ENCODE data around the gene DNAI4. TPM values are rescaled to one million over a fixed set of nuclear protein-coding genes. Genes with fewer than 3 reads are reported as not detected.

The DNAI4 gene
- total RNA-seq, 1 experiment from 2014 or later: 3.9 TPM

DNA sequence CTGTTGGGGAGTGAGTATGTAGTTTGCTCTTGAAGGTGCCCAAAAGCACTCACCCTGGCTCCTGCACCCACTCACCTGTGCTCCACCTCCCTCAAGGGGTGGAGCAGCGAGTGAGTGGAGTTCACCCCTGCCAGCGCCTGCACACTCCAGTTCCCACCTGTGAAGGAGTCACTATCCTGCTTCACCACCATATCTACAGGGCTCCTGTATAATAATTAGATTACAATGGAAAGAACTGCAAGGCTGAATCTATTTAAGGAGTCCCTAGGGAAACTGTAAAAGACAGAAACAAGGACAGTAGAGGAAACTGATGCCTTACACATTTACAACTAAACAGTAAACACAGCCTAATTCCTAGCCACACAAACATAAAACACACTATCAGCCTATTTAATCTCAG lies 4.1 kb downstream of the DNAI4 start:
- H3K27ac ChIP-seq (ENCODE audit: low read depth, low read length): no peak overlapping the region
- no peaks in the 10 kb centered on the region for H3K36me3 ChIP-seq (ENCODE audit: control insufficient read depth in 1 of 2, insufficient read depth in 2 of 2, low read length in 2 of 2)
- no peak overlapping the region for H2AFZ ChIP-seq (ENCODE audit: low read depth, low read length, poor library complexity, severe bottlenecking)
- ATAC-seq (no peak), DNase-seq (ENCODE audit: low read depth, low spot score) (no peak)
- no peaks in the 10 kb centered on the region for H4K20me1 ChIP-seq (ENCODE audit: insufficient read depth)
- H3K4me2 ChIP-seq (ENCODE audit: low read length): no peak overlapping the region
- no peaks in the 10 kb centered on the region for H3K9me3 ChIP-seq (ENCODE audit: control insufficient read depth in 1 of 2, insufficient read depth in 1 of 2, low read depth in 1 of 2, low read length in 2 of 2)
- no peak overlapping the region for H3K4me3 ChIP-seq (replicated peaks in 1 of 2; ENCODE audit: low read depth in 1 of 2, low read length in 2 of 2)
- H3K27me3 ChIP-seq (ENCODE audit: insufficient read depth, low read length): no peaks in the 10 kb centered on the region
- intact Hi-C loops (cut with micrococcal nuclease): no loop called here
- no peaks in the 10 kb centered on the region for H3K9me2 ChIP-seq (ENCODE audit: insufficient read depth)
- peaks cover 23% of the 10 kb centered on the region for H3K79me2 ChIP-seq (ENCODE audit: insufficient read depth, low read length)
- BruUV-seq (replicated peaks): no TSS peak
- ChIA-PET POLR2A (no interaction called here), CTCF (no interaction called here), RAD21 (ENCODE audit: low non-redundant PET in 1 of 2, low total read pairs in 2 of 2, uncharacterized antibody in 2 of 2, unreplicated experiment in 2 of 2) (no interaction called here)
- H3K4me1 ChIP-seq (ENCODE audit: control insufficient read depth in 1 of 2, insufficient read depth in 2 of 2, low read length in 2 of 2): peaks cover 0 to 14% of the 10 kb centered on the region in 2 experiments; a peak in 1 of 4 replicates
- H3K9ac ChIP-seq (ENCODE audit: low read length): no peak overlapping the region
- TF ChIP-seq ELF1 (IDR thresholded peaks at IDR 0.05; ENCODE audit: borderline replicate concordance, low read depth): no peak
- no peak for TF ChIP-seq ZFX (IDR thresholded peaks at IDR 0.05)
- no peak for TF ChIP-seq SRF (IDR thresholded peaks at IDR 0.05; ENCODE audit: low read depth)
- TF ChIP-seq CBX3 (IDR thresholded peaks at IDR 0.05; ENCODE audit: low read depth): no peak
- no peak for TF ChIP-seq JUND (IDR thresholded peaks at IDR 0.05)
- TF ChIP-seq, protein P1, sequence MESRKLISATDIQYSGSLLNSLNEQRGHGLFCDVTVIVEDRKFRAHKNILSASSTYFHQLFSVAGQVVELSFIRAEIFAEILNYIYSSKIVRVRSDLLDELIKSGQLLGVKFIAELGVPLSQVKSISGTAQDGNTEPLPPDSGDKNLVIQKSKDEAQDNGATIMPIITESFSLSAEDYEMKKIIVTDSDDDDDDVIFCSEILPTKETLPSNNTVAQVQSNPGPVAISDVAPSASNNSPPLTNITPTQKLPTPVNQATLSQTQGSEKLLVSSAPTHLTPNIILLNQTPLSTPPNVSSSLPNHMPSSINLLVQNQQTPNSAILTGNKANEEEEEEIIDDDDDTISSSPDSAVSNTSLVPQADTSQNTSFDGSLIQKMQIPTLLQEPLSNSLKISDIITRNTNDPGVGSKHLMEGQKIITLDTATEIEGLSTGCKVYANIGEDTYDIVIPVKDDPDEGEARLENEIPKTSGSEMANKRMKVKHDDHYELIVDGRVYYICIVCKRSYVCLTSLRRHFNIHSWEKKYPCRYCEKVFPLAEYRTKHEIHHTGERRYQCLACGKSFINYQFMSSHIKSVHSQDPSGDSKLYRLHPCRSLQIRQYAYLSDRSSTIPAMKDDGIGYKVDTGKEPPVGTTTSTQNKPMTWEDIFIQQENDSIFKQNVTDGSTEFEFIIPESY (IDR thresholded peaks at IDR 0.05; ENCODE audit: extremely low read depth, insufficient replicate concordance, low read length): no peak
- TF ChIP-seq, protein P2, sequence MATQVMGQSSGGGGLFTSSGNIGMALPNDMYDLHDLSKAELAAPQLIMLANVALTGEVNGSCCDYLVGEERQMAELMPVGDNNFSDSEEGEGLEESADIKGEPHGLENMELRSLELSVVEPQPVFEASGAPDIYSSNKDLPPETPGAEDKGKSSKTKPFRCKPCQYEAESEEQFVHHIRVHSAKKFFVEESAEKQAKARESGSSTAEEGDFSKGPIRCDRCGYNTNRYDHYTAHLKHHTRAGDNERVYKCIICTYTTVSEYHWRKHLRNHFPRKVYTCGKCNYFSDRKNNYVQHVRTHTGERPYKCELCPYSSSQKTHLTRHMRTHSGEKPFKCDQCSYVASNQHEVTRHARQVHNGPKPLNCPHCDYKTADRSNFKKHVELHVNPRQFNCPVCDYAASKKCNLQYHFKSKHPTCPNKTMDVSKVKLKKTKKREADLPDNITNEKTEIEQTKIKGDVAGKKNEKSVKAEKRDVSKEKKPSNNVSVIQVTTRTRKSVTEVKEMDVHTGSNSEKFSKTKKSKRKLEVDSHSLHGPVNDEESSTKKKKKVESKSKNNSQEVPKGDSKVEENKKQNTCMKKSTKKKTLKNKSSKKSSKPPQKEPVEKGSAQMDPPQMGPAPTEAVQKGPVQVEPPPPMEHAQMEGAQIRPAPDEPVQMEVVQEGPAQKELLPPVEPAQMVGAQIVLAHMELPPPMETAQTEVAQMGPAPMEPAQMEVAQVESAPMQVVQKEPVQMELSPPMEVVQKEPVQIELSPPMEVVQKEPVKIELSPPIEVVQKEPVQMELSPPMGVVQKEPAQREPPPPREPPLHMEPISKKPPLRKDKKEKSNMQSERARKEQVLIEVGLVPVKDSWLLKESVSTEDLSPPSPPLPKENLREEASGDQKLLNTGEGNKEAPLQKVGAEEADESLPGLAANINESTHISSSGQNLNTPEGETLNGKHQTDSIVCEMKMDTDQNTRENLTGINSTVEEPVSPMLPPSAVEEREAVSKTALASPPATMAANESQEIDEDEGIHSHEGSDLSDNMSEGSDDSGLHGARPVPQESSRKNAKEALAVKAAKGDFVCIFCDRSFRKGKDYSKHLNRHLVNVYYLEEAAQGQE (IDR thresholded peaks at IDR 0.05; ENCODE audit: low read depth): no peak
- TF ChIP-seq, protein P3, sequence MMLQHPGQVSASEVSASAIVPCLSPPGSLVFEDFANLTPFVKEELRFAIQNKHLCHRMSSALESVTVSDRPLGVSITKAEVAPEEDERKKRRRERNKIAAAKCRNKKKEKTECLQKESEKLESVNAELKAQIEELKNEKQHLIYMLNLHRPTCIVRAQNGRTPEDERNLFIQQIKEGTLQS (IDR thresholded peaks at IDR 0.05): no peak
- no peak for TF ChIP-seq EZH2 (IDR thresholded peaks at IDR 0.05)
- no peak for TF ChIP-seq POLR2A (IDR thresholded peaks at IDR 0.05; ENCODE audit: borderline replicate concordance, extremely low read depth, insufficient read depth, insufficient read length)
- TF ChIP-seq, protein P4, sequence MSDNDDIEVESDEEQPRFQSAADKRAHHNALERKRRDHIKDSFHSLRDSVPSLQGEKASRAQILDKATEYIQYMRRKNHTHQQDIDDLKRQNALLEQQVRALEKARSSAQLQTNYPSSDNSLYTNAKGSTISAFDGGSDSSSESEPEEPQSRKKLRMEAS (IDR thresholded peaks at IDR 0.05): no peak
- no peak for TF ChIP-seq EGR1 (IDR thresholded peaks at IDR 0.05; ENCODE audit: low read depth)
- no peak for TF ChIP-seq ZNF274 (IDR thresholded peaks at IDR 0.05; ENCODE audit: low read depth, low read length)
- TF ChIP-seq YY1 (IDR thresholded peaks at IDR 0.05; ENCODE audit: extremely low read depth, insufficient replicate concordance, low read depth, low read length): no peak
- TF ChIP-seq CEBPB (IDR thresholded peaks at IDR 0.05; ENCODE audit: low read depth): no peak
- no peak for TF ChIP-seq SP1 (IDR thresholded peaks at IDR 0.05; ENCODE audit: low read depth)
